ENCODE data around the gene MAP4K2. TPM values are rescaled to one million over a fixed set of nuclear protein-coding genes. Genes with fewer than 3 reads are reported as not detected.
A peak's percentile ranks its signal among the peaks of the same experiment; 100 is the strongest.

MAP4K2 gene
- total and polyA plus RNA-seq, 2 experiments from 2014 or later = 9.9 to 42.6 TPM

DNA sequence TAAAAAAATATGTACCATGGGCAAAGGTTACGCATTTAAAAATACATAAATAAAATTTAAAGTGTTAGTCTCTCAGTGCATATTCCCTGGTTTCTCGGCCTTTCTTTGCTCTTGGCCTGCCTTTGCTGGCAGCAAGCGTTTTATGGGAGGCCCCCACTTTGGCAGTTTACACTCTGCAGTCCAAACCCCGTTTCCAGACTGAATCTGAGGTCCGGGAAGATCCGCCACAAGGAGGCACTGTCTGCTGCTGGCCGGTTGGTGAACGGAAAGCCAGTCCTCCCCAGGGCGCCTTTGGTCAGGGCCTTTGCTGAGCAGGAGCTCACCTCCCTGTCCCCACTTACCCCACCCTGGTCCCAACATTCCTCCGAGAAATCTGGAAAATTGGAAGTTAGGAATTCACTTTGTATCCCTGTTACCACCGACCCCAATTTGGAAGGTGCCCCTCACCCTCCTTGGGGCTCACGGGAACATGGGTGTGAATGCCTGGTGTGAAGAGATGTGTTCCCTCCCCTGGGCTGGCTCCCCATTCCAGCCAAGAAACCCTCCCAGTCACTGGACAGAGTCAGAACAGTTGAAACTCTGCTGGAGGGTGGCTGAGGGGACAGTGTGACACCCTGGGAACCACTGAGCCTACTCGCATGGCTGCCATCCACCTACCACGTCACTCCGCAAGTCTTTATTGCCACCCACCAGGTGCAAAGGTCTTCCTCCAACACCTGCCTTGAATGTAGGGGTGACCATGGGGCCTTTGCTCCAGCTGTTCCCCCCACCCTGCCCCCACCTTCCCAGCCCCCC lies 15.3 kb downstream of the MAP4K2 start:
- TF ChIP-seq CTCF (conservative IDR thresholded peaks at IDR 0.05; ENCODE audit: low read depth in 2 of 2) = peak; percentile 82 to 88
- TF ChIP-seq, protein P1, sequence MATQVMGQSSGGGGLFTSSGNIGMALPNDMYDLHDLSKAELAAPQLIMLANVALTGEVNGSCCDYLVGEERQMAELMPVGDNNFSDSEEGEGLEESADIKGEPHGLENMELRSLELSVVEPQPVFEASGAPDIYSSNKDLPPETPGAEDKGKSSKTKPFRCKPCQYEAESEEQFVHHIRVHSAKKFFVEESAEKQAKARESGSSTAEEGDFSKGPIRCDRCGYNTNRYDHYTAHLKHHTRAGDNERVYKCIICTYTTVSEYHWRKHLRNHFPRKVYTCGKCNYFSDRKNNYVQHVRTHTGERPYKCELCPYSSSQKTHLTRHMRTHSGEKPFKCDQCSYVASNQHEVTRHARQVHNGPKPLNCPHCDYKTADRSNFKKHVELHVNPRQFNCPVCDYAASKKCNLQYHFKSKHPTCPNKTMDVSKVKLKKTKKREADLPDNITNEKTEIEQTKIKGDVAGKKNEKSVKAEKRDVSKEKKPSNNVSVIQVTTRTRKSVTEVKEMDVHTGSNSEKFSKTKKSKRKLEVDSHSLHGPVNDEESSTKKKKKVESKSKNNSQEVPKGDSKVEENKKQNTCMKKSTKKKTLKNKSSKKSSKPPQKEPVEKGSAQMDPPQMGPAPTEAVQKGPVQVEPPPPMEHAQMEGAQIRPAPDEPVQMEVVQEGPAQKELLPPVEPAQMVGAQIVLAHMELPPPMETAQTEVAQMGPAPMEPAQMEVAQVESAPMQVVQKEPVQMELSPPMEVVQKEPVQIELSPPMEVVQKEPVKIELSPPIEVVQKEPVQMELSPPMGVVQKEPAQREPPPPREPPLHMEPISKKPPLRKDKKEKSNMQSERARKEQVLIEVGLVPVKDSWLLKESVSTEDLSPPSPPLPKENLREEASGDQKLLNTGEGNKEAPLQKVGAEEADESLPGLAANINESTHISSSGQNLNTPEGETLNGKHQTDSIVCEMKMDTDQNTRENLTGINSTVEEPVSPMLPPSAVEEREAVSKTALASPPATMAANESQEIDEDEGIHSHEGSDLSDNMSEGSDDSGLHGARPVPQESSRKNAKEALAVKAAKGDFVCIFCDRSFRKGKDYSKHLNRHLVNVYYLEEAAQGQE (IDR thresholded peaks at IDR 0.05; ENCODE audit: unreplicated experiment) = no peak
- H3K4me3 ChIP-seq = no peak overlapping the region
- no peaks in the 10 kb centered on the region for H4K20me1 ChIP-seq (replicated peaks; ENCODE audit: insufficient read depth)

GRCh38 chr11:64786308-64786707 lies 16.7 kb downstream of the MAP4K2 start:
- 0 out of 2 replicates have a peak, but pooled peaks cover 2% of the 10 kb centered on the region for H3K4me1 ChIP-seq (ENCODE audit: insufficient read depth)
- Mint-ChIP-seq H3K36me3 (ENCODE audit: low read depth) (no peaks in the 10 kb centered on the region), H3K9me3 (no peaks in the 10 kb centered on the region), H3K4me1 (peaks cover 4% of the 10 kb centered on the region; the same call in 2 of the 3 replicates), H3K4me3 (no peak overlapping the region), H3K27ac (no peak overlapping the region), H3K27me3 (ENCODE audit: insufficient read depth, low read depth, poor library complexity) (peaks cover 7% of the 10 kb centered on the region)
- no peak overlapping the region for H3K4me2 ChIP-seq
- DNase-seq (ENCODE audit: low spot score) = no peak
- no peaks in the 10 kb centered on the region for H3F3A ChIP-seq (replicated peaks; ENCODE audit: low read depth)
- H2AFZ ChIP-seq = no peak overlapping the region
- no peaks in the 10 kb centered on the region for H3K36me3 ChIP-seq (ENCODE audit: insufficient read depth)
- H3K27me3 ChIP-seq (ENCODE audit: insufficient read depth) = no peaks in the 10 kb centered on the region
- no peaks in the 10 kb centered on the region for H4K20me1 ChIP-seq (replicated peaks; ENCODE audit: insufficient read depth)
- ATAC-seq = no peak
- H3K79me2 ChIP-seq (replicated peaks; ENCODE audit: insufficient read depth) = no peaks in the 10 kb centered on the region
- H3K27ac ChIP-seq (ENCODE audit: low read depth) = no peak overlapping the region
- no peak overlapping the region for H3K4me3 ChIP-seq
- no peaks in the 10 kb centered on the region for H3K9me2 ChIP-seq (ENCODE audit: insufficient read depth)
- TF ChIP-seq POLR2AphosphoS5 (IDR thresholded peaks at IDR 0.05; ENCODE audit: low read depth) = no peak
- no peak for TF ChIP-seq ZNF462 (CRISPR knock-in tag; IDR thresholded peaks at IDR 0.05)

More for the DNA sequence above, 15.3 kb downstream of the MAP4K2 start:
- H3K9me2 ChIP-seq (ENCODE audit: insufficient read depth) = no peaks in the 10 kb centered on the region
- Mint-ChIP-seq H3K36me3 (ENCODE audit: low read depth) (no peaks in the 10 kb centered on the region), H3K27me3 (ENCODE audit: insufficient read depth, low read depth, poor library complexity) (peaks cover 7% of the 10 kb centered on the region), H3K9me3 (no peaks in the 10 kb centered on the region), H3K4me1 (no peaks in the 10 kb centered on the region; the same call in 2 of the 3 replicates), H3K27ac (no peak overlapping the region), H3K4me3 (no peak overlapping the region)
- peak; percentile 96 for ATAC-seq
- H3K27me3 ChIP-seq (ENCODE audit: insufficient read depth) = no peaks in the 10 kb centered on the region
- H3K4me1 ChIP-seq (ENCODE audit: insufficient read depth) = no peaks in the 10 kb centered on the region
- H3K4me2 ChIP-seq = no peak overlapping the region
- no peaks in the 10 kb centered on the region for H3K36me3 ChIP-seq (ENCODE audit: insufficient read depth)
- no peak overlapping the region for H2AFZ ChIP-seq
- H3K27ac ChIP-seq (ENCODE audit: low read depth) = no peak overlapping the region
- DNase-seq (ENCODE audit: low spot score) = peak; percentile 90
- H3K79me2 ChIP-seq (replicated peaks; ENCODE audit: insufficient read depth) = no peaks in the 10 kb centered on the region
- 0 out of 2 replicates have a peak, but pooled peaks cover 2% of the 10 kb centered on the region for H3F3A ChIP-seq (replicated peaks; ENCODE audit: low read depth)
